MM.1S (cell line): Measurements from ENCODE around the gene IKBKE.

Experiments used
- CTCF ChIP-seq: fragments of 300-600 bp; sonication (generic); IDR thresholded peaks from 2 replicates; pipeline ENCODE4 v1.5.1; 2016; ENCODE audit warnings: antibody characterized with exemption, low read length, mixed read lengths
- EZH2 ChIP-seq: fragments of 300-600 bp; sonication (generic); optimal IDR thresholded peaks from 2 replicates; pipeline ENCODE3; 2017; ENCODE audit warnings: low read depth, mild to moderate bottlenecking, antibody characterized with exemption, low read length, mixed read lengths

GRCh38 chr1:206445911-206446356 lies 24.3 kb upstream of the IKBKE start:
- TF ChIP-seq EZH2 (no peak), CTCF (no peak)
